HG03159 (cell line): ENCODE data around the gene WSB1.
"Not testable (repeated sequence)": the region's sequence is repeated elsewhere in the genome, so short reads cannot be mapped to it uniquely, and the experiment has no call there.

ENCODE experiments used
- ATAC-seq: cut with Tn5 transposase; IDR thresholded peaks from one replicate; pipeline ENCODE4 v1.9.1; 2021; ENCODE audit warnings: mild to moderate bottlenecking, moderate library complexity; ENCODE audit not compliant: unreplicated experiment

Gene WSB1

GRCh38 chr17:27315322-27315721 is 21.4 kb downstream of the WSB1 start:
- ATAC-seq: no peak

DNA sequence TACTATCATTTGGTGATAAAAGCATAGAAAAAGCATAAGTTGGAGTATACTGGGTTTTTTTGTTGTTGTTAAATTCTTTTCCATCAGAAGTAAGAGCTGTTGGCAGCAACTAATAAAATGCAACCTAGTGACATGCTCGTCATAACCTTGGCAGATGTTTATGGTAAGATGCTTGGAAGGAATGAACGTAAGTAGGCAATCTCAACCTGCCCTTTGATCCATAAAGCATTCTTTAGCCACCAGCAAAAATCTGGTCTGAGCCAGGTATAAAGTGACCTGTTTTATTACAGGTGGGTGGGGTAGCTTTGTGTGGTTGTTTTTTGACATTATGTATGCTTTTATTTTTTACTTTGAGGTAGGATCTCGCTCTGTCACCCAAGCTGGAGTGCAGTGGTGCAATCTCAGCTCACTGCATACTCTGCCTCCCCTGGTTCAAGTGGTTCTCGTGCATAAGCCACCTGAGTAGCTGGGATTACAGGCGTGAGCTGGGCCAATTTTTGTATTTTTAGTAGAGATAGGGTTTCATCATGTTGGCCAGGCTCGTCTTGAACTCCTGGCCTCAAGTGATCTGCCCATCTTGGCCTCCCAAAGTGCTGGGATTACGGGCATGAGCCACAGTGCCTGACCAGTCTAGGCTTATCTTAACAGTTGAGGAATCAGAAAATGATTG is 22.0 kb downstream of the WSB1 start:
- ATAC-seq: no peak

- ATAC-seq: no peak
Measured at GRCh38 chr17:27318228-27318627, 24.3 kb downstream of the WSB1 start.

DNA sequence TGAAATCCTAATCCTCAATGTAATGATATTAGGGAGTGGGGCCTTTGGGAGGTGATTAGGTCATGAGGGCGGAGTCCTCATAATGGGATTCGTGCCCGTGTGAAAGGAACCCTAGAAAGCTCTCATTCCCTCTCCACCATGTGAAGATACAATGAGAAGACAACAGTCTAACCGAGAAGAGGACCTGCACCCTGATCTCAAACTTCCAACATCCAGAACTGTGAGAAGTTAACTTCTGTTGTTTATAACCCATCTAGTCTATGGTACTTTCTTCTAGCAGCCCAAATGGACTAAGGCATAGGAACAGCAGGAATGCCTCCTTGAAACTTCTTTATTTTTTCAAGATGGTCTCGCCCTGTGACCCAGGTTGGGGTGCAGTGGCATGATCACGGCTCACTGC is 24.7 kb downstream of the WSB1 start:
- no peak for ATAC-seq

DNA sequence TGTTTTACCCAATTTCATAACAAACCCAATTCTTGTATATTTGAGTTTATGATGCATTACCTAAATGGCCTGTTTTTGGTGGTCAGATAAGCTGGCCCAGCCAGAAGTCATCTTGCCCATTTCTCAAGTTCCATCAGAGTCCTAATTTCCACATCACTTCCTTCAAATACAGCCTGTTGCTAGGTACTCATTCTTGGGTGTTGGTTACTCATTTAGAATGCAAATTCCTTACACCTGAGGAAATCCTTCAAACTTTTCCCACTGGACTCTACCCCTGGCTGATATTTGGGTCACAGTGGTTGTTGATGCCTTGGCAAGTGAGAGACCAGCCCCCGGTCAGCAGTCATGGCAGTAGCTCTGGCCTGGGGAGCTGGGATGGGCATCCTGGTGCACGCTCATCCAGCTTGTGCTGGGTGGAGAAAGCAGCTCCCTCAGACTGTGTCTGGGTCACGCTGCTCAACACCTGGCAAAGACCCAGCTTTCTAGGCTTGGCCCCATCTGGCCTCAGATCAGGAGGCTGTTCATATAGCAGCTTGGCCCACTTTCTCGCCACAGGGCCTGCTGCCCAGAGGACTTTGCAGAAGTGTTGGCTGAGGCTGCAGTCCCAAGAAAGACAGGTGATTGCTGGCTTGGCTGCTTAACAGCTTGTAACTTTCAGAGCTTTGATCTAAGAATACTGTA is 25.8 kb downstream of the WSB1 start:
- no peak for ATAC-seq

GRCh38 chr17:27320222-27320560 is 26.3 kb downstream of the WSB1 start:
- ATAC-seq: no peak

DNA sequence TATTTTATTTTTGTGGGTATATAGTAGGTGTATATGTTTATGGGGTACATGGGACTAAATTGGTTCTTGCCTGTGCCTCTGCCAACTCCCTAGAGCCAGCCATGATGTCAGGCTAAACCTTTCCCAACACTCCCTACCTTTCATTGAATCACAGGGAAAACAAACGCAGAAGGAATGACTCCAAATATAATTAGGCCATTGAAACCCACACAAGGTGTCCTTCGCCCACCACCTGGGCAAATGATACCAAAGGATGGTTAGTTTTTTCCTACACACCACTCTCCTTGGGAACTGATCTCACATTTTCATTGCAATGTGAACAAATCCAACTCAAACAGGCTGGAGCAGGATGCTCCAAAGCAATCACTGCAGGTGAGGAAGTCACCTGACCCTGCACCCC is 27.5 kb downstream of the WSB1 start:
- ATAC-seq: no peak

GRCh38 chr17:27322026-27322425 is 28.1 kb downstream of the WSB1 start:
- no peak for ATAC-seq

DNA sequence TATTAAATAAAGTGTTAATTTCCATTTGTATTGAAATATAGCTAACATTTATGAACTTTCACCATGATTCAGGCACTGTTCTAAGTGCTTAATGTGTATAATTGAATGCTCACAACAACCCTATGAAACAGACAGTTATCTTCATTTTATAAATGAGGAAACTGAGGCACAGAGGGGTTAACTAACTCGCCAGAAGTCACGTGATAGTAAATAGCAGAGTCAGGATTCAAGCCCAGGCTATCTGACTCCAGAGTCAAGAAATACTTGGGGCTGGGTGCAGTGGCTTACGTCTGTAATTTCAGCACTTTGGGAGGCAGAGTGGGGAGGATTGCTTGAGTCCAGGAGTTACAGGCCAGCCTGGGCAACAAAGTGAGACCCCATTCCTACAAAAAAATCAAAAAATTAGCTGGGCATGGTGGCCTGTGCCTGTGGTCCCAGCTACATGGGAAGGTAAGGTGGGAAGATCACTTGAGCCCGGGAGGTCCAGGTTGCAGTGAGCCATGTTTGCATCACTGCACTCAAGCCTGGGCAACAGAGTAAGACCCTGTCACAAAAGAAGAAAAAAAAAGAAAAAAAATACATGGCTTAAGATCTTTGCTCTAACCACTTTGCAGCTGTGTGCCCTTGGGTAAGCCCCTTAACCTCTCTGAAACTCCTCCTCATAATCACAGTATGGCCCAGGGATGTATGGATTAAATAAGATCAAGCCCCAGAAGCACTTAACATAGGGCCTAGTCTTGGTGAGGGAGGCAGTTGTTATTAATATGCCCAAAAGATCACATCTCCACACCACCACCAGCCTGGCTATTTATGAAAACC is 29.0 kb downstream of the WSB1 start:
- ATAC-seq: no peak

GRCh38 chr17:27323538-27324215 is 29.8 kb downstream of the WSB1 start:
- ATAC-seq: no peak

- ATAC-seq: no peak
Measured at GRCh38 chr17:27324771-27325339, 30.9 kb downstream of the WSB1 start.

- ATAC-seq: no peak
Measured at GRCh38 chr17:27326051-27326450, 32.1 kb downstream of the WSB1 start.

- ATAC-seq: no peak
Measured at GRCh38 chr17:27326585-27326984, 32.7 kb downstream of the WSB1 start.

DNA sequence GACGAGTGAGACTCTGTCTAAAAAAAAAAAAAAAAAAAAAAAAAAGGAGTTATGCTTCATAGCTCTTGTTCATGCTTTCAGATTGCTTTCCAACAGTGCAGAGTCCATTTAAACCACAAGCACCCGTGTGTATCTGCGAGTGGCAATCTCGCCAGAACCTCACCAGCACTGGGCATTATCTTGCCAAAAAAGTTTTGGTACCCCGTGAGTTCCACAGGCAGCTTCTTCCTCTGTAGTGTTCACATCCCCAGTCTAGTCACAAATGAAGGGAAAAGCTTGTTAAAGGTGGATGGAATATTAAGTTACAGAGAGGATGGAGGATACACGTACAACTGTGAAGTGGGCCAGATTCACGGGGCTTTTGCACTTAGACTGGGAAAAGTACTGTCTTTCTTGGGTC is 33.5 kb downstream of the WSB1 start:
- no peak for ATAC-seq

GRCh38 chr17:27327871-27328270 is 34.0 kb downstream of the WSB1 start:
- no peak for ATAC-seq

GRCh38 chr17:27328686-27329085 is 34.8 kb downstream of the WSB1 start:
- not testable (repeated sequence) for ATAC-seq

DNA sequence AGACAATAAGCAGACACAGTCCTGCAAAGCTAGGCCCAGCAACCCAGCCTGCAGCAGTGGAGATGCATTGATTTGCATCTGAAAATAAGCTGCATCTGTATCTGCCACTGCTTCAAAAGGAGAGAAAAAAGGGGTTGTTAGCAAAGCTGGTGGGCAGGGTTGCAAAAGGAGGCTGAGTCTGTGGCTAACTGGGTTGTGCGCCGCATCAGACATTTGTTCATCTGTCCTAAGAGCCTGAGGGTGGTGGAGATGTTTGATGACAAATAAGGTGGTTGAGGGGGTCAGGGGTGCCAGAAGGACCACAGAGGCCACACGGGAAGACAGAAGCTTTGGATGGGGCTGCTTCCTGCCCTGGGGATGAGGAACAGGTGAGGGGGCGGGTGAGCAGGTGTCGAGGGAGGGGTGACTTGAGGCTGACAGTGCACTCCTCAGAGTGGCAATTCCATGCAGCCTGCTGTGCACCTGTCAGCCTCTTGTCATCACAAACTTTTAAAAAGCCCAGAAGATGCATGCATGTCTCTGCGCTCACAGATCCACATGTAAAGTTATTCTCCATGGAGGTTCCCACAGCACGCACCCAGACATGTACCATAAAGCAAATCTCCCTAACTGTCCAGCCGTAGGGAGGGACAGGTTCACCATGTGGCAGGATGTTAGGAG is 35.4 kb downstream of the WSB1 start:
- ATAC-seq: no peak

DNA sequence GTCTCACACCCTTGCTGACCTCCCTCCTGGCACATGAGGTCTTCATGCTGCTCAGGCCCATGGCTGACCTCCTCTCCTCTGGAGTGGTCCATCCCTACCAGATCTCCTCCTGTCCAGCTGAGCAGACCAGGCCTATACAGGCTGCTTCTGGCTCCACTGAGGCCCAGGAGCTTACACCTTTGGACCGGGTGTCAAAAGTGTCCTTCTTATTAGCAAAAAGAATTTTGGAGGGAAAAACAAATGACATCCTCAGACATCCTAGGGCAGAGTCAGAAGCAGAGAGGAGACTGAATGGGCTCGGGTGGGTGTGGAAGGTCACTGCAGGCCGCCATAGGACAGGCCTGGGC is 38.1 kb downstream of the WSB1 start:
- ATAC-seq: no peak

DNA sequence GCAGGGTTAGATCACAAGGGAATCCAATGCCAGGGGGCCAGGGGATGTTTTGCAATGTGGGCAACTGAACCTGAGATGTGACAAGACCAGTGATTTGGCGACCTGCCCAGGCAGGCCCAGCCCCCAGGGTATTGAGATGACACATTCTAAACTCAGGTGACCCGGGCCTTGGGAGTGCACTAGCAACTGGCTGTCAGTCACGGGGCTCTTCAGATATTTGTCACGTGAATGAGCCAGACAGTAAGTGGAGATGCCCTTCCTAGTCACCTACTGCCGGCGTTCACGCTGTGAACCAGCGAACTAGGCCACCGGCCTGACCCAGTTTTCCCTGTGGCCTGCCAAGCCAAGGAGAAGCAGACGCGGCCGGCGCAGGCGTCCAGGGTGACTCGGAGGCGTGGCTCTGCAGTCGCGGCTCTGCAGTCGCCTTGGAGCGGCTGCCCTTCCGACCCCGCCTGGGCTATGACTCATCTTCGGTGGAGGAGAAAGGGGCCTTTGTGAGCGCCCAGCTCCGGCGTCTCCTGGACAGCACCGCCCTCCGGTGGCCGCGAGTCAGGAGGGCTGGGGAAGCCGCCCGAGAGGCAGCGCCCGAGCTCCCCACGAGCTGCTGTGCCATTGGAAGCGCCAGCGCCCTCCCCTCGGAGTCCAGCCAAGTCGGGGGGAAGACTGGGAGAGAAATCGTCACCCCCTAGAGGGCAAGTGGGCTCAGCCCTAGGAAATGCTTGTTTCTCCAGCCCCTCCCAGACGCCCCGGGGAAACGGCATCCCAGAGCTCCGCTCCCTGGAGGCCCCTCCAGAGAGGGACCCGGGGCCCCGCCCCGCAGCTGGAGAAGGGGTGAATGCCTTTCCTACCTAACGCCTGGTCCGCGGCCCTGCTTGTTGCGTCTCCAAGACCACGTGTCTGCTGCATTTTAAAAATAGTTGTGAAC is 38.8 kb downstream of the WSB1 start:
- peak; percentile 90 for ATAC-seq
